HG02938 (cell line): ENCODE data around the gene UROD.
"Not testable (repeated sequence)": the region's sequence is repeated elsewhere in the genome, so short reads cannot be mapped to it uniquely, and the experiment has no call there.

ENCODE experiments used
- ATAC-seq: cut with Tn5 transposase; IDR thresholded peaks from one replicate; pipeline ENCODE4 v1.9.1; 2021; ENCODE audit warnings: mild to moderate bottlenecking, moderate library complexity; ENCODE audit not compliant: unreplicated experiment

Gene UROD

DNA sequence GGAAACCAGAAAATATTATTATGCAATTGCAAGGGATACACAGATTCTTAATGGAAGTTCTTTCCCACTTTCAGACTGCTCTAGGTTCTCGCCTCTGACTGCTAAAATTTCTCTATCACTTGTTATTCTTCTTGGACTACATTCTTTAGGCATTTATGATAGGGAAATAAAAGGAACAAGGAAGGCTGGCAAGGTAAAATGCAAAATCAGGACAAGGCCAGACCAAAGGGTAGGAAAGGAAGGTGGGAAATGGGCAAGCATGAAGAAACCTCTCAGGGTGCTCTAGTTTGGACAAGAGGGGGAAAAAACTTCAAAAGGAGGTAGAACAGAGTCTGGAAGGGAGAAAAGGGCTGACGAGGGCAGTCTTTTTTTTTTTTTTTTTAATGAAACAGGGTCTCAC is 26.2 kb downstream of the UROD start:
- no peak for ATAC-seq

DNA sequence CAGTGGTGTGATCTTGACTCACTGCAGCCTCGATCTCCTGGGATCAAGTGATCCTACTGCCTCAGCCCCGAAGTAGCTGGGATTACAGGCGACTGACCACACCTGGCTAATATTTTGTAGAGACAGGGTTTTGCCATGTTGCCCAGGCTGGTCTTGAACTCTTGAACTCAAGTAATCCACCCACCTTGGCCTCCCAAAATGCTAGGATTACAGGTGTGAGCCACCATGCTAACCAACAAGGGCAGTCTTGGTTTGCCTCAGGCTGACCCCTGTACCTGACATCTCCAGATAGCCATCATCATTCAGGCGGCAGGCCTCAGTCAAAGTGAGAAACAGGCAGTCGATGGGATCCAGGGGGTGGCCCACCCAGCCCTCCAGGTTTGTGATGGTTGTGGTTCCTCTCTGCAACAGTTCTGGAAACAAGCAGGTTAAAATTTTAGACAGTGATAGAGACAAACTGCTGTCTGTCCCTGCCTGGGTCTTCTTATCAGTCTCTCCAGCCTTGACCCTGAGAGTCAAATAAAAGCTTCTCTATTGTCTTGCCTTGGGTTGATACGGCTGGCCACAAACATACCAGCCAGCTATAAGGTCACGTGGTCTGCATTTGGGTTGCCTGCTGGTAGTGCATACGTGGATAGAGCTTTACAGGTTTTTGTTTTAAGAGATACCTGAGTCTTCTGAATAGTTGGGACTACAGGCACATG is 26.8 kb downstream of the UROD start:
- no peak for ATAC-seq

DNA sequence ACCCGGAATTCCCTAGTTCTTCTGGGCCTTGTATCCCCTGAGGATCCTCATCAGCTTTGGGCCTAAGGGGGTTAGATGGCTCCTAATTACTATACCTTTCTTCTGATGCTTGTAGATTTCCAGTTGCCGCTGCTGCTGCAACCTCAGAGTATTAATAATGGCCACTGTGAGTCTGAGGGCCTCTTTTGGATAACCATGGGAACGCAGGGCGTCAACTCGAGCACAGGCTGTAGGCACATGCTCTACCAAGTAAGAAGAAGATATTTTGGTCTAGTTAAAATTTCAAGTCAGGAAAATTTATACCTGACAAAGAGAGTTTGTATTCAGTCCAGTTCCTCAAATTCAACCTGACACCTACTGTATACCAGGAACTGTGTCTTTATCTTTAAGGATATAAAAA is 28.2 kb downstream of the UROD start:
- ATAC-seq, result no peak

DNA sequence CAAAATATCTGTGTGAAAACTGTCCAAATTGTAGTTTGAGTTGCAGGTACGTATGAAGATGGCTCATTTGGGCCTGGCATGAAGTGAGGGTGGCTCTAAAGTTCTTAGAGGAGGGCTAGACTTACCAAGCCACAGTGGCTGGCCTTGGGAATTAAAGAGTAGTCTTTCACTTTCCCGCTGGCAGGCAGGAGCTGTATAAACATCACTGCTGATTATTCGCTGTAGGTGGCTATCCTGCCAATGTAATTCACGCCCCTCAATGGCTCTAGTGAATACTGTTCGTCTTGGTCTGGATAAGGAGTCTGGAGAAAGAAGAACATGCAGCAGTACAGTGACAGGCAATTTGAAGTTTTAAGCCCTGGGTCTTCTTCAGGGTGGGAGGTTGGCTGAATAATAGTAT is 31.0 kb downstream of the UROD start:
- no peak for ATAC-seq

DNA sequence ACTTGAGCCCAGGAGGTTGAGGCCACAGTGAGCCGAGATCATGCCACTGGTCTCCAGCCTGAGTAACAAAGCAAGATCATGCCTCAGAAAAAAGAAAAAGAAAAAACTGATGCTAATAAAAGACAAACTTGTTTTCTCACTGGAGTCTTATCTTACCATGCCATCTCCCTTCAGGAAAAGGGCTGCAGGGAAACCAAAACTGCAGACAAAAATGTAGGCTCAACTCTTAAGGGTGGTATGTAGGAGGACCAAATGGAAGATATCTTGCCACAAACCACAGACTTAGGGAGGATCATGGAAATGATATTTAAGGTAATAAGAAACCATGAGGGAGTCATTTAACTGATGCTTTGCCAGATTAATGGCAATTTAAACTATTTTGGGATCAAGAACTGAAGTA is 32.9 kb downstream of the UROD start:
- ATAC-seq, result no peak

DNA sequence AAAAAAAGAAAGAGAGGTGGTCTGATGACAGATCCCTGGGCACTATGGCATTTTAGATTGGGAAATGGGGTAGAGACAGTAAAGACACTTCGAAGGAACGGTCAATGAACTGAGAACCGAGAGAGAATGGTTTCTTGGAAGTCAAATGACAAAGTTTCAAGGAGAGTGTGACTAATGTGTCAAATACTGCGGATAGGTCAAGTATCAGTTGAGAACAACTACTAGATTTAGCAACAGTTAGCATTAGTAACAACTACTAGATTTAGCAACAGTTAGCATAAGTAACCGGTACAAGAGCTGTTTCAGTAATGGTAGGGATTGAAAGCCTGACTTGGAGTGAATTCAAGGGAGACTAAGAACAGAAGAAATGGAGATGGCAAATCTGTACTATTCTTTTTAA is 35.0 kb downstream of the UROD start:
- no peak for ATAC-seq

DNA sequence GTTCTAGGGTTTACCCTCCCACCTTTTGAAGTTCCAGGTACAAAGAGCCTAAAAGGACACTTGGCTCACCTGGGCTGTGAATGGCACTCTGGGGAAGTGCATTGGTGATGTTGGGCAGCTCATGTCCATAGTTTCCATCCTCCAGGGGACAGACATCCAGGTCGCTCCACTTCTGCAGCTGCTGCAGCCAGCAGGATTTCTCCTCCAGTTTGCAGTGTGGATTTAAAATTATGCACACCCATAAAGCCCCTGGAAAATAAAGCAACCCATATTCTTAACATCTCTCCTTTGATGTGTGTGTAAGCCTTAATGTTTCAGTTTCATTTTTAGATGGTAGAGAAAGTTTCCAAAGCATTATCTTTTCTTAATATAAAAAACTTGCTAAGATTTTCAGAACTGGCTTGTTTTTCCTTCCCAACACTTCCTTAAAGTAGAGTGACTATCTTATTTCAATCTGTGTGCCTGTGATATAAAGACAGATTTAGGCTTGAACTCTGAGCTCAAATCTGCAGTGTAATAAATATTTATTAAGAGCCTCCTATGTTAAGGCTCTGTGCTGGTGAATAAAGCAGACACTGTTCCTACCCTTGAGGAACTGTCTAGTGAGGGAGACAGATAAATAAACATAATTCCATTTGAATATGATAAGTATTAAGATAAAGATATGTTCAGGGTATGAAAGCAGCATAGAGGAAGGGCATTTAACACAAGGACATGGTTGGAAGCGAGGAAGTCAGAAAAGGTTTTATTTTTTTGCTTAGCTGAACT is 39.1 kb downstream of the UROD start:
- ATAC-seq, result no peak

DNA sequence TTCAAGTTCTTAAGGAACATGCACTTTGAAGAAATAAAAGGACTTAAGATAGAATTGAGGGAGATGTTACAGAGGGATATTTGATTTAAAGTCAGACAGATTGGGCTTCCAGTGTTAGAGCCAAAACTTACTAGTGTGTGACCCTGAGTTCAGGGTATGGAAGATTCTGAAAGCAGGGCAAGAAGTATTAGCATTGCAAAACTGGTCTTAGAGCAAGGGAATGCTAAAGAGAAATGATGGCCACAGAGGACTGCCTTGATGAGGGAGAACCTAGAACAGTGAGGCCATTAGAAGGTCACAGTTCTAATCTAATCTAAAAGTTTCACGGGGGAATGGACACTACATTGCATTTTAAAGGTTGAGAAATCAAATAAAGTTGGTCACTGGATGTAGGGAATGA is 45.5 kb downstream of the UROD start:
- ATAC-seq, result no peak

DNA sequence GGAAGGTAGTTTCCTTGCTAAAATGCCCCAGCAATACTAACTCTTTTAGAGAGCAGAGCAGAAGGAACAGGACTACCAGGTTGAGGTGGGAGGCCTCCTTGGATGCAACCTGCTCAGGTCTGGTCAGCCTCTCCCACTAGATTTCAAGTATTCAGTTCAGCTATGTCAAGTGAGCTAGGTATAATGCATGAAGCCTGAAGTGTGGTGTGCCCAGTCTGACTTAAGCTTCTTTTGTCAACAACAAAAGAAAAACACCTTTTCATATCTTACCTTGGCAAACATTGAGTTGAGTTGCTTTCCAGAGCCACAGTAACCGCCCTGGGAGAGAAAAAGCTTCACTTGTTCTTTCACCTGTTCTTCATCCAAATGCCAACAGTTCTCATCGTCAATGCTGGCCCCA is 47.8 kb downstream of the UROD start:
- ATAC-seq, result no peak

DNA sequence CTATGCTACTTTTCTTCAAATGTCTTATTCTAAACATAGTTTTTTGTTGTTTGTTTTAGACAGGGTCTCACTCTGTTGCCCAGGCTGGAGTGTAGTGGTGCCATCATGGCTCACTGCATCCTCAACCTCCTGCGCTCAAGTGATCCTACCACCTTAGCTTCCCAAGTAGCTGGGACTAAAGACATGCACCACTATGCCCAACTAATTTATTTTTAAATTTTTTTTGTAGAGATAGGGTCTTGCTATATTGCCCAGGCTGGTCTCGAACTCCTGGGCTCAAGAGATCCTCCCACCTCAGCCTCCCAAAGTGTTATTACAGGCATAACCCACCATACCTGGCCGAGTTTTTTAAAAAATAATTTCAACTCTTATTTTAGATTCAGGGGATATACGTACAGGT is 50.4 kb downstream of the UROD start:
- ATAC-seq, result not testable (repeated sequence)

DNA sequence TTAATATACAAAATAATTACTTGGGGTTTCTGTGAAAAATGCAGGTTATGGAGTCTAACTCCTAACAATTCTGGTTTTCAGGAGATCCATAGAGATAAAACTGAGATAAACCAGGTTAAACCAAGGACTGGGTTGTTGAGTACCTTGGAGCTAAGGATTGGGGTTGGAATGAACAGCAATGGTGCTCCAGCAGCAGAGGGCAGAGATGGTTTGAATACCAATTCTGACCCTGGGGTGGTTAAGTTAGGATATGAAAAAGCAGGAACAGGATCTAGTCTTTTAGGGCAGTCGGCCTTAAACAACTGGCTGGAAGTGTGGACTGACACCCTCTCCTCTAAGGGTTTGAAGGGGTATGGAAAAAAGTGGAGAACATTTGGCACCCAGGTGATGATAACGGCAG is 53.0 kb downstream of the UROD start:
- no peak for ATAC-seq
